CD4-positive, alpha-beta memory T cell (primary cell): Measurements from ENCODE around the gene GALK1. TPM values are rescaled to one million over a fixed set of nuclear protein-coding genes. Genes with fewer than 3 reads are reported as not detected.
A peak's percentile ranks its signal among the peaks of the same experiment; 100 is the strongest.
"Not testable (repeated sequence)": the region's sequence is repeated elsewhere in the genome, so short reads cannot be mapped to it uniquely, and the experiment has no call there.

Source experiments
- CTCF ChIA-PET: fragments of 350-600 bp; sonication (Branson Sonifier 250); formaldehyde crosslinking; loops from one replicate; lab custom pipeline; 2021; ENCODE audit warnings: inconsistent platforms; ENCODE audit not compliant: partially characterized antibody; lab: Charles Lee
- POLR2A ChIA-PET: fragments of 350-600 bp; sonication (Branson Sonifier 250); formaldehyde crosslinking; loops from one replicate; lab custom pipeline; 2021; ENCODE audit not compliant: partially characterized antibody; lab: Charles Lee
- DNase-seq, 5 donors: peaks; one replicate each; pipeline versions ENCODE4 v3.0.0 to v3.0.0-alpha.2; 2020 to 2022; ENCODE audit warnings: mixed read lengths in 1 of 5
- H3K27ac ChIP-seq: one replicate; pipeline ENCODE4 v1.7.0; 2013; ENCODE audit warnings: low read depth, low read length
- H3K27me3 ChIP-seq: 2 replicates; pipeline ENCODE4 v1.7.0; 2013; ENCODE audit warnings: mild to moderate bottlenecking, low read length, moderate library complexity; ENCODE audit not compliant: insufficient read depth
- H3K36me3 ChIP-seq: 2 replicates; pipeline ENCODE4 v1.7.0; 2013; ENCODE audit warnings: mild to moderate bottlenecking, low read length, moderate library complexity; ENCODE audit not compliant: insufficient read depth
- H3K4me1 ChIP-seq: 2 replicates; pipeline ENCODE4 v1.7.0; 2013; ENCODE audit warnings: mild to moderate bottlenecking, low read length, moderate library complexity; ENCODE audit not compliant: insufficient read depth
- H3K4me3 ChIP-seq, 2 donors: one replicate each; pipeline ENCODE4 v1.7.0; 2013; ENCODE audit warnings: low read length in 2 of 2, mild to moderate bottlenecking in 1 of 2
- H3K9me3 ChIP-seq, 2 donors: one replicate each; pipeline ENCODE4 v1.7.0; 2013; ENCODE audit warnings: low read length in 2 of 2, control low read depth in 1 of 2; ENCODE audit not compliant: control insufficient read depth in 1 of 2
- H3K27ac Mint-ChIP-seq, 7 donors: one replicate each; pipeline ENCODE4 v1.8.0; 2020 to 2021; ENCODE audit warnings: mixed read lengths in 7 of 7, mild to moderate bottlenecking in 6 of 7, inconsistent platforms in 3 of 7, moderate library complexity in 3 of 7
- H3K27me3 Mint-ChIP-seq, 2 donors: one replicate each; pipeline ENCODE4 v1.8.0; 2020 to 2021; ENCODE audit warnings: mixed read lengths in 2 of 2
- H3K36me3 Mint-ChIP-seq, 2 donors: one replicate each; pipeline ENCODE4 v1.8.0; 2020 to 2021; ENCODE audit warnings: mixed read lengths in 2 of 2, inconsistent platforms in 1 of 2, mild to moderate bottlenecking in 1 of 2
- H3K4me1 Mint-ChIP-seq, 4 donors: one replicate each; pipeline ENCODE4 v1.8.0; 2020 to 2021; ENCODE audit warnings: mixed read lengths in 4 of 4, mild to moderate bottlenecking in 1 of 4
- H3K4me3 Mint-ChIP-seq, 8 donors: one replicate each; pipeline ENCODE4 v1.8.0; 2020 to 2021; ENCODE audit warnings: mixed read lengths in 8 of 8, mild to moderate bottlenecking in 7 of 8, moderate library complexity in 6 of 8, inconsistent platforms in 3 of 8
- H3K9me3 Mint-ChIP-seq, 8 donors: one replicate each; pipeline ENCODE4 v1.8.0; 2020 to 2021; ENCODE audit warnings: mixed read lengths in 8 of 8, mild to moderate bottlenecking in 5 of 8, inconsistent platforms in 3 of 8, moderate library complexity in 1 of 8
- intact Hi-C: fragments of 100-400 bp; cut with micrococcal nuclease; formaldehyde crosslinking; loops from one replicate; pipeline ENCODE4 v1.15.1; 2023
- polyA plus RNA-seq, 2 donors: library from polyadenylated mRNA; unstranded; fragments of 300-500 nt; fragmentation: Illumina TruSeq; gene quantifications; one replicate each; pipeline ENCODE4 v1.2.3, GENCODE V29; 2021
- total RNA-seq, 2 experiments: library from RNA; stranded (reverse); gene quantifications; one replicate each; pipeline ENCODE4 v1.2.3, GENCODE V29; 2021

The GALK1 gene
- total RNA-seq (10 to 100 TPM; 25.7 to 25.9 TPM), polyA plus RNA-seq (10 to 100 TPM; 17.5 to 18.1 TPM)

GRCh38 chr17:75764711-75765421, at the start of gene GALK1:
Gene GALK1 (minus strand): TSS chr17:75765192. CDS start chr17:75765136, 56 bp downstream.
- H3K27ac ChIP-seq: peak within 1 kb of the TSS; percentile 58
- H3K27me3 Mint-ChIP-seq: no peaks in the 10 kb centered on the region
- no peaks in the 10 kb centered on the region for H3K9me3 ChIP-seq
- CTCF ChIA-PET: interaction anchor here (1.0 to 7.5 kb wide), 21 partner anchors 9 to 353 kb away, joined by 3 to 68 read pairs (median 8); partner anchors contain the start of genes TRIM47, TRIM65, UNK and WBP2
- peak within 1 kb of the TSS; percentile 42 to 73 for H3K4me3 ChIP-seq
- intact Hi-C loops: loop anchor here (1.0 kb wide), 4 partner anchors 12 to 83 kb away; a partner anchor contains a TSS
- H3K36me3 ChIP-seq: no peaks in the 10 kb centered on the region
- H3K4me1 Mint-ChIP-seq: peaks cover 6 to 26% (median 10%) of the 10 kb centered on the region in 4 donors
- peak within 1 kb of the TSS; percentile 72 to 83 (median 78) for H3K4me3 Mint-ChIP-seq
- POLR2A ChIA-PET: interaction anchor here (0.9 to 8.6 kb wide), 17 partner anchors 9 to 249 kb away, joined by 3 to 259 read pairs (median 5); partner anchors contain the start of genes RECQL5, TRIM65, TSEN54 and UNC13D
- H3K27me3 ChIP-seq: no peaks in the 10 kb centered on the region
- H3K4me1 ChIP-seq: peaks cover 17% of the 10 kb centered on the region
- H3K9me3 Mint-ChIP-seq: no peaks in the 10 kb centered on the region
- DNase-seq: peak; percentile 67 to 73 (median 72)
- peaks cover 0 to 3% of the 10 kb centered on the region in 2 donors for H3K36me3 Mint-ChIP-seq
- H3K27ac Mint-ChIP-seq: peak within 1 kb of the TSS; percentile 52 to 88 (median 72)

- H3K4me1 Mint-ChIP-seq: no peaks in the 10 kb centered on the region
- Histone ChIP-seq H3K36me3 (peaks cover 76% of the 10 kb centered on the region), H3K9me3 (no peaks in the 10 kb centered on the region), H3K4me3 (no peak overlapping the region), H3K27me3 (no peaks in the 10 kb centered on the region), H3K4me1 (no peaks in the 10 kb centered on the region), H3K27ac (no peak overlapping the region)
- POLR2A ChIA-PET: interaction anchor here (1.3 to 2.2 kb wide), 4 partner anchors 8 to 82 kb away, joined by 3 to 7 read pairs (median 4); partner anchors contain the start of genes TRIM65 and WBP2
- H3K36me3 Mint-ChIP-seq: peaks cover 10 to 43% of the 10 kb centered on the region in 2 donors
- peak overlapping the region in 1 of 7 donors; percentile 32 for H3K27ac Mint-ChIP-seq
- no peak overlapping the region for H3K4me3 Mint-ChIP-seq
- CTCF ChIA-PET: interaction anchor here (0.6 to 1.9 kb wide), 3 partner anchors 12 to 241 kb away, joined by 3 to 7 read pairs (median 3); no protein-coding TSS in a partner anchor
- intact Hi-C loops: no loop called here
- no peaks in the 10 kb centered on the region for H3K27me3 Mint-ChIP-seq
- H3K9me3 Mint-ChIP-seq: no peaks in the 10 kb centered on the region
- DNase-seq: no peak
Measured at GRCh38 chr17:75814021-75814395, 49.0 kb upstream of the GALK1 start.

GRCh38 chr17:75813081-75814020, 48.4 kb upstream of the GALK1 start:
- H3K27ac ChIP-seq: no peak overlapping the region
- Mint-ChIP-seq H3K4me1 (peaks cover 0 to 4% (median 1%) of the 10 kb centered on the region in 4 donors), H3K27ac (peak overlapping the region in 3 of 7 donors; percentile 6 to 42 (median 17)), H3K27me3 (no peaks in the 10 kb centered on the region), H3K36me3 (peaks cover 4 to 40% of the 10 kb centered on the region in 2 donors), H3K4me3 (no peak overlapping the region), H3K9me3 (no peaks in the 10 kb centered on the region)
- ChIA-PET POLR2A (interaction anchor here (0.6 to 2.2 kb wide), 4 partner anchors 9 to 454 kb away, joined by 3 to 7 read pairs (median 3); partner anchors contain the start of genes TRIM65 and WBP2), CTCF (interaction anchor here (0.7 to 1.6 kb wide), 3 partner anchors 31 to 242 kb away, joined by 3 to 7 read pairs (median 3); no protein-coding TSS in a partner anchor)
- no peaks in the 10 kb centered on the region for H3K4me1 ChIP-seq
- H3K4me3 ChIP-seq: no peak overlapping the region
- intact Hi-C loops: no loop called here
- no peaks in the 10 kb centered on the region for H3K27me3 ChIP-seq
- peaks cover 70% of the 10 kb centered on the region for H3K36me3 ChIP-seq
- H3K9me3 ChIP-seq: no peaks in the 10 kb centered on the region
- no peak for DNase-seq

- H3K27ac Mint-ChIP-seq: peak overlapping the region in 2 of 7 donors; percentile 6 to 42
- CTCF ChIA-PET: interaction anchor here (1.5 to 1.6 kb wide), 2 partner anchors 30 to 59 kb away, joined by 3 to 7 read pairs; no protein-coding TSS in a partner anchor
- Histone ChIP-seq H3K4me1 (no peaks in the 10 kb centered on the region), H3K9me3 (no peaks in the 10 kb centered on the region), H3K27me3 (no peaks in the 10 kb centered on the region), H3K27ac (no peak overlapping the region), H3K4me3 (no peak overlapping the region), H3K36me3 (peaks cover 62% of the 10 kb centered on the region)
- H3K9me3 Mint-ChIP-seq: no peaks in the 10 kb centered on the region
- H3K36me3 Mint-ChIP-seq: peaks cover 4 to 37% of the 10 kb centered on the region in 2 donors
- H3K4me1 Mint-ChIP-seq: peaks cover 0 to 4% (median 1%) of the 10 kb centered on the region in 4 donors
- POLR2A ChIA-PET: interaction anchor here (2.2 kb wide), 1 partner anchor 10 kb away, joined by 7 read pairs; no protein-coding TSS in a partner anchor
- DNase-seq: no peak
- H3K4me3 Mint-ChIP-seq: no peak overlapping the region
- intact Hi-C loops: no loop called here
- H3K27me3 Mint-ChIP-seq: no peaks in the 10 kb centered on the region
Measured at GRCh38 chr17:75812096-75813013, 47.4 kb upstream of the GALK1 start.

GRCh38 chr17:75811174-75811573, 46.2 kb upstream of the GALK1 start:
- POLR2A ChIA-PET: no interaction called here
- Mint-ChIP-seq H3K36me3 (peaks cover 4 to 35% of the 10 kb centered on the region in 2 donors), H3K4me1 (peaks cover 0 to 4% (median 1%) of the 10 kb centered on the region in 4 donors), H3K27ac (peak overlapping the region in 1 of 7 donors; percentile 41), H3K4me3 (no peak overlapping the region), H3K9me3 (no peaks in the 10 kb centered on the region), H3K27me3 (no peaks in the 10 kb centered on the region)
- DNase-seq: no peak
- intact Hi-C loops: no loop called here
- H3K4me3 ChIP-seq: no peak overlapping the region
- H3K9me3 ChIP-seq: no peaks in the 10 kb centered on the region
- H3K36me3 ChIP-seq: peaks cover 52% of the 10 kb centered on the region
- no peaks in the 10 kb centered on the region for H3K4me1 ChIP-seq
- no peak overlapping the region for H3K27ac ChIP-seq
- CTCF ChIA-PET: no interaction called here
- no peaks in the 10 kb centered on the region for H3K27me3 ChIP-seq

GRCh38 chr17:75810756-75811155, 45.8 kb upstream of the GALK1 start:
- H3K4me1 Mint-ChIP-seq, H3K4me3 Mint-ChIP-seq, H3K9me3 Mint-ChIP-seq, intact Hi-C loops, H3K4me3 ChIP-seq, H3K27ac ChIP-seq, POLR2A ChIA-PET, DNase-seq, H3K27ac Mint-ChIP-seq, H3K9me3 ChIP-seq, H3K27me3 Mint-ChIP-seq, H3K27me3 ChIP-seq, H3K4me1 ChIP-seq, CTCF ChIA-PET: not testable (repeated sequence)
- peaks cover 4 to 32% of the 10 kb centered on the region in 2 donors for H3K36me3 Mint-ChIP-seq
- H3K36me3 ChIP-seq: peaks cover 52% of the 10 kb centered on the region
